Measurements from ENCODE around the gene ZNF281.

DNA sequence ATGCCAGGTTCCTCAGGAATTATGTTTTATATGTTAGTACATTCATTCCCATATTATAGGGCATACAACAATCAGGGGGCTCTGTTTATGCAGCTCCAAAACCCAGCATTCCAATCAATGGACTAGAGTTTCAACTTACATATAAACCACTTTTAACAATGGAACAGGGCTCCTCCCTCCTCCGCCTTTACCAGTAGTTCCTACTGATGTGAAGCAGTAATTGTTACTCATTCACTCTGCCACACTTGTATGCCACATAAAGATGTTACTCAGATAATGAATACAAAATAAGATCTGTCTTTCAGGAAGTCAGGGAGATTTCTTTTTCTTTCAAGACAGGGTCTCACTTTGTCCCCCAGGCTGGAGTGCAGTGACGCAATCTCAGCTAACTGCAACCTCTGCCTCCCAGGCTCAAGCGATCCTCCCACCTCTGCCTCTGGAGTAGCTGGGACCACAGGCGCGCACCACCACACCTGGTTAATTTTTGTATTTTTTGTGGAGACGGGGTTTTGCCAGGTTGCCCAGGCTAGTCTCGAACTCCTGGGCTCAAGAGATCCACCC lies 17.1 kb downstream of the ZNF281 start:
- TF ChIP-seq, protein P1, sequence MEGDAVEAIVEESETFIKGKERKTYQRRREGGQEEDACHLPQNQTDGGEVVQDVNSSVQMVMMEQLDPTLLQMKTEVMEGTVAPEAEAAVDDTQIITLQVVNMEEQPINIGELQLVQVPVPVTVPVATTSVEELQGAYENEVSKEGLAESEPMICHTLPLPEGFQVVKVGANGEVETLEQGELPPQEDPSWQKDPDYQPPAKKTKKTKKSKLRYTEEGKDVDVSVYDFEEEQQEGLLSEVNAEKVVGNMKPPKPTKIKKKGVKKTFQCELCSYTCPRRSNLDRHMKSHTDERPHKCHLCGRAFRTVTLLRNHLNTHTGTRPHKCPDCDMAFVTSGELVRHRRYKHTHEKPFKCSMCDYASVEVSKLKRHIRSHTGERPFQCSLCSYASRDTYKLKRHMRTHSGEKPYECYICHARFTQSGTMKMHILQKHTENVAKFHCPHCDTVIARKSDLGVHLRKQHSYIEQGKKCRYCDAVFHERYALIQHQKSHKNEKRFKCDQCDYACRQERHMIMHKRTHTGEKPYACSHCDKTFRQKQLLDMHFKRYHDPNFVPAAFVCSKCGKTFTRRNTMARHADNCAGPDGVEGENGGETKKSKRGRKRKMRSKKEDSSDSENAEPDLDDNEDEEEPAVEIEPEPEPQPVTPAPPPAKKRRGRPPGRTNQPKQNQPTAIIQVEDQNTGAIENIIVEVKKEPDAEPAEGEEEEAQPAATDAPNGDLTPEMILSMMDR (conservative IDR thresholded peaks at IDR 0.05; ENCODE audit: low read length): no peak
- TF ChIP-seq EZH2phosphoT487 (IDR thresholded peaks at IDR 0.05; ENCODE audit: borderline replicate concordance): no peak

Data from Loucy (cell line).